Fibroblast of the conjunctiva (primary cell): Measurements from ENCODE around the gene PXMP4.
A peak's percentile ranks its signal among the peaks of the same experiment; 100 is the strongest.

ENCODE experiments used
- DNase-seq: peaks from one replicate; pipeline ENCODE4 v3.0.0-alpha.2; 2010; ENCODE audit warnings: low read depth

PXMP4 gene

GRCh38 chr20:33668466-33669155 lies 51.5 kb downstream of the PXMP4 start:
- DNase-seq: no peak

- peak; percentile 63 for DNase-seq
Measured at GRCh38 chr20:33667676-33668465, 52.2 kb downstream of the PXMP4 start.

DNA sequence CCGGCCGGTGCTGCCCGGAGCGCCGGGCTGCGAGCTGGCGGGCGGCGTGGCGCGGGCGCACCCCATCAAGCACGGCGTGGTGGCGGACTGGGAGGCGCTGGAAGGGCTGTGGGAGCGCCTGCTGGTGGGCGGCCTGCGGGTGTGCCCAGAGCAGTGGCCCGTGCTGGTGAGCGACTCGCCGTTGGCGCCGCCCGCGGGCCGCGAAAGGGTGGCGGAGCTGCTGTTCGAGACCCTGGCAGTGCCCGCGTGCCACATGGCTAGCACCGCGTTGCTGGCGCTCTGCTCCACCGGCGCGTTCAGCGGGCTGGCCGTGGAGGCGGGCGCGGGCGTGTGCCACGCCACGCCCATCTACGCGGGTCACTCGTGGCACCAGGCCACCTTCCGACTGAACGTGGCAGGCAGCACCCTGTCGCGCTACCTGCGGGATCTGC lies 52.9 kb downstream of the PXMP4 start:
- no peak for DNase-seq

GRCh38 chr20:33666293-33667244 lies 53.5 kb downstream of the PXMP4 start, which contains the start of gene ACTL10:
TSS of gene ACTL10 (plus strand) at chr20:33666943. CDS start at chr20:33667498, 555 bp downstream.
- DNase-seq: peak; percentile 98

DNA sequence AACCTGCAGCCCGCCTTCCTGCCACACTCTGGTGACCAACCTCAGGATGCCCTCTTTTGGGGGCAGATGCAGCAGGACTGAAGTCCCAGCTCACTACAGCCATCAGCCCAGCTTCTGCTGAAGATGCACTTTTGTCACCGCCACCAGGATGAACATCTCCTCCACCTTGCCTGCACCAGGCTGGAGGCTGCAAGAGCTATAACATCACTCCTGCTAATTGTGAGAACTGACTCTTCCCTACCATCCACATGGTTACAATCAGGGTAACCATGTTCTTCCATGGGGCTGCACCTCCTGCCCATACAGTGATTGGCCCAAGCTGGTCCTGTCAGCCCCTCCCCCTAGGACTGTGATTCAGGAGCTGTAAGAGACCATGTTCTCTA lies 55.4 kb downstream of the PXMP4 start:
- DNase-seq: no peak

- no peak for DNase-seq
Measured at GRCh38 chr20:33664085-33664761, 55.9 kb downstream of the PXMP4 start.

DNA sequence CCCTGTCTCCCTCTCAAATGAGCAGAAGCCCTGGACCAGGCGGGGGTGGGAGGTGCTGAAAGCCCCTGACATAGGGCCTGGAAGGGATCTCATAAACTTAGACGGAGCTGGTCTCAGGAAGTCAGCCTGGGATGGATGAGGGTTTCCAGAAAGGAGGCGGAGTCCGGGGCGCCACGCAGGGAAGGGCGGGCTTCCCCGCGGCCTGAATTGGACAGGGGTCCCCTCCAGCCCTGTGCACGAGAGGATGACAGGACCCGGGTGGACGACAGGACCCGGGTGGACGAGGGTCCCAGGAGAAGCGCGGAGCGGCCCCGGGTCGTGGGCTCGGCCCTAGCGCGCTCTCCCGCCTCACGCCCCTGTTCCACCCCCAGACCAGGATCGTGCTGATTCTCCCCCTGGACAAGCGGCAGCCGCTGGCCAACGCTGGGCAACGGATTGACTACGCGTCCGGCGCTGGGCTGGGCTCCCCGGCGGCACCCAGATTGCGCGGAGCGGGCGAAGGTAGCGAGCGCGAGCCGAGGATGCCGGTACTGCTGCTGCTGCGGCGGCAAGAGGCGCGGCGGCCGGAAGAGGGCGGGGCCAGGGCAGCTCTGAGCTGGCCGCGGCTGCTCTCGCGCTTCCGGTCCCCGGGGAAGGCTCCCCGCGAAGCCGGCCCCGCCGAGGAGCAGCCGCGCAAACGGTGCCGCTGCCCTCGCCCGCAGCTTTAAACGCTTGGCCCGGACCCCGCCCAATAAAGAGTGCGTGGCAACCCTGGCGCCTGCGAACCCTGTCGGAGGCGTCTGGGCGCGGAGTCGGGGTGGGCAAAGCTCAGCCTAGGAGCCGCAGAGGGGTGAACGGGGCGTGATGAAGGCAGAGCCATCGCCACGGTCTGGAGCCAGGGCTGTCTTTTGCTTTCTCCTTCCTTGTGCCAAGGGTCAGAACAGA lies 56.7 kb downstream of the PXMP4 start:
- no peak for DNase-seq

DNA sequence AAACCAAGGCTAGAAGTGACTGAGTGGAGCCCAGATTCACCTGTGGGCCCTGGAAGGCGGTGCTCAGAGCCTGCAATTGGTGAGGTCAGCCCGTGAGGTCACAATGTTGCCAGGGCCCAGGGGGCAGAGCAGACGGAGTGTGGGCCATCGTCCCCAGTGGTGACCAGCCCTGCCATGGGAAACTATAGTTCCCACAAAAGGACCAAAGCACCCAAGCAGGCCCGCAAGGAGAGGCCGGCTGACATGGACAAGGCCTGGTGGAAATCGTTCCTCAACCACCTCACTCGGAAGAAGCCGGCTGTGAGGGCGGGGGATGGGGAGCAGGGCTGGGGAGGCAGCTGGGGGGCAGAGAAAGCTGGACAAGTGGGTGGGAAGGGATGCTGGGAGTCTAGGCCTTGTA lies 57.9 kb downstream of the PXMP4 start, which contains the start of gene C20orf144:
TSS of gene C20orf144 (plus strand) at position 156 of the 400 bp plus-strand sequence. CDS start at position 175, 19 bp downstream.
- no peak for DNase-seq

DNA sequence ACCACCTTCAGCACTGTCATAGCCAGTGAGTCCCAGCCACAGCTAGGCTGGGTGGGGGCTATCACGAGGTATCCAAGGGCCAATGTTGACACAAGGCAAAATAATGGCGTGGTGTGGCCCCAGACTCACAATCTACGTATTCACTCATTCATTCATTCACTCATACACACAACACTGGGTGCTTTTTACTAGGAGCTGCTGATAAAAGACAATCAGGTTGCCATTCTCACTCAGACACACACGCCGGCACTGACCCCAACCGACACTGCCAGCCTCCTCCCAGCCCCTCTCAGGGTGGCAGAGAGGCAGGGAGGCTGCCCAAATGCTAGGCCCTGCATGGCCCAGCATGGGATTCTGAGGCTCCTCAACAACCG lies 59.4 kb downstream of the PXMP4 start:
- DNase-seq: no peak

GRCh38 chr20:33660035-33660684 lies 60.0 kb downstream of the PXMP4 start:
- no peak for DNase-seq

GRCh38 chr20:33659341-33660034 lies 60.6 kb downstream of the PXMP4 start:
- DNase-seq: no peak

DNA sequence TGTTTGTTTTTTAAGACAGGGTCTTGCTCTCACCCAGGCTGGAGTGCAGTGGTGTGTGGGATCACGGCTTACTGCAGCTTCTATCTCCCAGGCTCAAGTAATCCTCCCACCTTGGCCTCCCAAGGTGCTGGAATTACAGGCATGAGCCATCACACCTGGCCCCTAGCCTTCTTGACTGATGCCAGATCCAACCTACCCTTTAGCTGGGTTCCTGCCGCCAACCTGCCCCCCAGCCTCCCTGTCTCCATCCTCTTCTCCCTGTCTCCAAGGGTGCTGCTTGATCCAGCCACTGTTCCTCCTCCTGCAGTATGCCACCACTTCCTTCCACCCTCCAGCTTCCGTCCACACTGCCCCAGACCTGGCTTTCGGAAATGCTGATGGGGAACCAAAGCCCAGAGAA lies 61.2 kb downstream of the PXMP4 start:
- DNase-seq: no peak

- no peak for DNase-seq
Measured at GRCh38 chr20:33658510-33658909, 61.6 kb downstream of the PXMP4 start.

DNA sequence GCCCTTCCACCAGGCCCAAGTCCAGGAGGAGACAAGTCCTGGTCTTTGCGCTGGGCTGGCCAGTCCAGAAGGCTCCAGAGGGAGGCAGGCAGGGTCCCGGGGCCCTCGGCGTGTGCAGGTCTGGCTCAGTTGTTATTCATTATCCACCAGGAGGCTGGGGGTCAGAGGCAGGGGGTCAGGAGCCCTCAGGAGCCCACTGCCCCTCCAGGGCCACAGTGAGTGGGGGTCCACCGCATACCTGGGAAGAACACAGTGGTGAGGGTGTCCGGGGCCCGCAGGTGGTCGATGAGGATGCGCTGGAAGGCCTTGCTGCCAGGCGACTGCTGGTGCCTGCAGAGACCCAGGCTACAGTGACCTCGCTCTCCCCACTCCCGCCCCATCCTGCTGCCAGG lies 62.4 kb downstream of the PXMP4 start:
- no peak for DNase-seq

DNA sequence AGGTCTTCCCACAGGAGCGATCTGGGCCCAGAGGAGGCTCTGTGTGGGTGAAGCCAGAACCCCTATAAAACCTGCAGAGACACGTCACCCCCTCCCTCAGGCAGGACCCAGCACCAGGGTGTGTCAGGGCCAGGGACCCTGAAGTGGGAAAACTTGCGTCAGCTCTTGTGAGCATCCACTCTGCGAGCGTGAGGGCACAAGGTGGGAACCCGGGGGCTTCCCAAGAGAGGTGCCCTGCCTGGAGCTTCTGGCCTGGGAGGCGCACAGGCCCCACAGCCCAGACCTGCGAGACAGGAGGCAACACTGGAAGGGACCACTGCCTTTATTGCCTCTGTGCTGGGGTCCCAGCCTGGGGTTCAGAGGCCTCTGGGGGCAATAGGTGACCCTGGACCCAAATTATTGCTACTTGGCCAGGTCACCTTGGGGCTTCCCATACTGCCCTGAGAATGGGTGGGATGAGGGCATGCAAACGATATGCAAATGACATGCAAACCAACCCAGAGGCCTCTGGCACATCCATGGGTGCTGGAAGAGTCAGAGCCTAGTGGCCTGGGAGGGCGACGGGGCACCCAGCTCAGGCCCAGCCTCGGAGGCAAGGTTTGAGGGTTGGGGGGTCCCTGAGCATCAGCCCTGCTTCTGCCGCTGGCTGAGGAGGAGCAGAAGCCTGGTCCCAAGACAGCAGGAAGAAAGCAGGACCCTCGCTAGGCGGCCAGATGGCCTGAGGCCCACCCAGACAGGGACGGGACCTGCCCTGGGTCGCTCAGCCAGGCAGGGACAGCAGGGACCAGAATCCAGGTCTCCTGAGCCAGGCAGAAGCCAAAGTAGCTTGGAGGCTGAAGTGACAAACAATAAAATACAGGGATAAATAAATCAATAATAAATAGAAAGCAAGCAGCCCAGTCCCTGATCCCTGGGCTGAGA lies 63.1 kb downstream of the PXMP4 start:
- no peak for DNase-seq

GRCh38 chr20:33656010-33656782 lies 63.9 kb downstream of the PXMP4 start:
- no peak for DNase-seq

DNA sequence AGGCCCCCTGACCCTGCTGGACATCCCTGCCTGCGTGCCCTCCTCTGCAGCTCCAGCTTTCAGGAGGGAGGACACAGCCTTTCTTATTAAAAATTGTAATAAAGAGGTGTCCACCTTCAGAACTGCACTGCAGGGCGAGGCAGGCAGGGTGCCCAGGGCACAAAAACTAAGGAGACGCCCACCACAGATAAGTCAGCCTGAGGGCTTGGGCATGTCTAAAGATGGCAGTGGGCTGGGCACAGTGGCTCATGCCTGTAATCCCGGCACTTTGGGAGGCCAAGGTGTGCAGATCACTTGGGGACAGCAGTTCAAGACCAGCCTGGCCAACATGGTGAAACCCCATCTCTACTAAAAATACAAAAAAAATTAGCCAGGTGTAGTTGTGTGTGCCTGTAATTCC lies 64.9 kb downstream of the PXMP4 start:
- DNase-seq: no peak
